ENCODE data around the gene GIPC3. TPM values are rescaled to one million over a fixed set of nuclear protein-coding genes. Genes with fewer than 3 reads are reported as not detected.

GIPC3 gene
- total and polyA plus RNA-seq, 2 of the 8 experiments (the other 6 are each of a cell fraction or from before 2014, with no cell fraction given), result 1.0 to 1.2 TPM

DNA sequence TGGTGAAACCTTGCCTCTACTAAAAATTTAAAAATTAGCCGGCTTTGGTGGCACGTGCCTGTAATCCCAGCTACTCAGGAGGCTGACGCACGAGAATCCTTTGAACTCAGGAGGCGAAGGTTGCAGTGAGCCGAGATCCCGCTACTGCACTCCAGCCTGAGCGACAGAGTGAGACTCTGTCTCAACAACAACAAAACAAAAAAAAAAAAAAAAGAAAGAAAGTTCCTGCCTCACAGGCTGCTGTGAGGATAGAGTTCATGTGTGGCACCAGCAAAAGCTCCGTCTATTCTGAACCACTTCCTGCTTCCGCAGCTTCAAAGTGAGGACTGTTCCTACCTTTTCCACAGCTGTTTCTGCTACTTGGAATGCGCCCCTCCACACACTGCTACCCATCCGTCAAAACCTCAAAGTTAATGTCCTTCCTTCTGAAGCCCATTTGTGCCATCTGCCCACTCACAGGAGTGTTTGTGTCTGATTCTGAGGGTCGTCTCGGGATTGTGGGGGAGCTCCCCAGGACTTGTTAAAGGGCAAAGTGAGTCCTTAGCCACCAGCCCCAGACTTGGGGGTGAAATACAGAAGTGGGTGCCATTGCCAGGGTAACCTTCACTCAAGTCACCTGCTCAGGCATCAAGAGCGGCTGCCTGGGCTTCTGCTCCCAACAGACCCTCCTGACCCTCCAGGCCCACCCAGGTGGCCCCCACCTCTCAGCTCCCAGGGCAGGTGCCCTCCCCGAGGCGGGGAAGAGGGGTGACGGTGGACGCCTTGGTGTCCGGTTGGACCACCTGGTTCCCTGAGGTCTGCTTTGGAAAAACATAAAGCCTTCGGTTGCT is 30.8 kb upstream of the GIPC3 start (continued):
- TF ChIP-seq, protein P1, sequence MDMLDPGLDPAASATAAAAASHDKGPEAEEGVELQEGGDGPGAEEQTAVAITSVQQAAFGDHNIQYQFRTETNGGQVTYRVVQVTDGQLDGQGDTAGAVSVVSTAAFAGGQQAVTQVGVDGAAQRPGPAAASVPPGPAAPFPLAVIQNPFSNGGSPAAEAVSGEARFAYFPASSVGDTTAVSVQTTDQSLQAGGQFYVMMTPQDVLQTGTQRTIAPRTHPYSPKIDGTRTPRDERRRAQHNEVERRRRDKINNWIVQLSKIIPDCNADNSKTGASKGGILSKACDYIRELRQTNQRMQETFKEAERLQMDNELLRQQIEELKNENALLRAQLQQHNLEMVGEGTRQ (IDR thresholded peaks at IDR 0.05; ENCODE audit: low read length), result no peak
- TF ChIP-seq SAP30 (IDR thresholded peaks at IDR 0.05; ENCODE audit: insufficient read depth, insufficient replicate concordance, low read length) (no peak), TAF1 (IDR thresholded peaks at IDR 0.05; ENCODE audit: low read depth, low read length) (no peak), BACH1 (IDR thresholded peaks at IDR 0.05; ENCODE audit: low read length) (no peak), NRF1 (IDR thresholded peaks at IDR 0.05; ENCODE audit: low read depth, low read length) (no peak), SIX5 (IDR thresholded peaks at IDR 0.05; ENCODE audit: low read depth, low read length) (no peak)
- TF ChIP-seq, protein P2, sequence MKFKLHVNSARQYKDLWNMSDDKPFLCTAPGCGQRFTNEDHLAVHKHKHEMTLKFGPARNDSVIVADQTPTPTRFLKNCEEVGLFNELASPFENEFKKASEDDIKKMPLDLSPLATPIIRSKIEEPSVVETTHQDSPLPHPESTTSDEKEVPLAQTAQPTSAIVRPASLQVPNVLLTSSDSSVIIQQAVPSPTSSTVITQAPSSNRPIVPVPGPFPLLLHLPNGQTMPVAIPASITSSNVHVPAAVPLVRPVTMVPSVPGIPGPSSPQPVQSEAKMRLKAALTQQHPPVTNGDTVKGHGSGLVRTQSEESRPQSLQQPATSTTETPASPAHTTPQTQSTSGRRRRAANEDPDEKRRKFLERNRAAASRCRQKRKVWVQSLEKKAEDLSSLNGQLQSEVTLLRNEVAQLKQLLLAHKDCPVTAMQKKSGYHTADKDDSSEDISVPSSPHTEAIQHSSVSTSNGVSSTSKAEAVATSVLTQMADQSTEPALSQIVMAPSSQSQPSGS (IDR thresholded peaks at IDR 0.05; ENCODE audit: low read length), result no peak
